Fibroblast of lung (primary cell): ENCODE results near the gene OGFOD2. TPM values are rescaled to one million over a fixed set of nuclear protein-coding genes. Genes with fewer than 3 reads are reported as not detected.

ENCODE experiments used
- DNase-seq, 2 donors: peaks; one replicate each; pipeline versions ENCODE4 v3.0.0 to v3.0.0-alpha.2; 2010; ENCODE audit warnings: low read depth in 2 of 2
- H2AFZ ChIP-seq: 2 replicates; pipeline ENCODE4 v1.5.1; 2012; ENCODE audit warnings: low read length, control low read depth, inconsistent platforms
- H3K27ac ChIP-seq: 2 replicates; pipeline ENCODE4 v1.5.1; 2011; ENCODE audit warnings: low read length, control low read depth; ENCODE audit not compliant: insufficient read depth
- H3K27me3 ChIP-seq: 2 replicates; pipeline ENCODE4 v1.5.1; 2011; ENCODE audit warnings: mild to moderate bottlenecking, low read length; ENCODE audit not compliant: control insufficient read depth, insufficient read depth
- H3K36me3 ChIP-seq: 2 replicates; pipeline ENCODE4 v1.5.1; 2011; ENCODE audit warnings: low read length; ENCODE audit not compliant: control insufficient read depth, insufficient read depth
- H3K4me1 ChIP-seq: 2 replicates; pipeline ENCODE4 v1.5.1; 2011; ENCODE audit warnings: low read length; ENCODE audit not compliant: control insufficient read depth, insufficient read depth; ENCODE audit errors: extremely low read depth
- H3K4me2 ChIP-seq: 2 replicates; pipeline ENCODE4 v1.5.1; 2011; ENCODE audit warnings: low read length, control low read depth; ENCODE audit not compliant: insufficient read depth; ENCODE audit errors: extremely low read depth
- H3K4me3 ChIP-seq, 4 experiments: fragments of 200-600 bp in 1 of 4; sonication (generic) in 1 of 4; replicated peaks in 1 of 4; 2 replicates each; pipeline ENCODE4 v1.5.1; 2011 to 2016; ENCODE audit warnings: low read length in 4 of 4, low read depth in 3 of 4, mild to moderate bottlenecking in 3 of 4, control low read depth in 2 of 4, inconsistent platforms in 1 of 4, mixed read lengths in 1 of 4; ENCODE audit not compliant: insufficient read depth in 1 of 4; ENCODE audit errors: control extremely low read depth in 1 of 4
- H3K79me2 ChIP-seq: 2 replicates; pipeline ENCODE4 v1.5.1; 2012; ENCODE audit warnings: mild to moderate bottlenecking, low read length, inconsistent platforms; ENCODE audit not compliant: control insufficient read depth, insufficient read depth
- H3K9ac ChIP-seq: 2 replicates; pipeline ENCODE4 v1.5.1; 2011; ENCODE audit warnings: mild to moderate bottlenecking, low read length, control low read depth; ENCODE audit not compliant: insufficient read depth
- H3K9me3 ChIP-seq: 2 replicates; pipeline ENCODE4 v1.5.1; 2012; ENCODE audit warnings: low read depth, low read length; ENCODE audit not compliant: control insufficient read depth, insufficient read depth
- H4K20me1 ChIP-seq: 2 replicates; pipeline ENCODE4 v1.5.1; 2011; ENCODE audit warnings: low read length; ENCODE audit not compliant: control insufficient read depth, insufficient read depth; ENCODE audit errors: extremely low read depth
- EZH2 ChIP-seq: IDR thresholded peaks from 2 replicates; pipeline ENCODE4 v1.5.1; 2012; ENCODE audit warnings: low read length, control low read depth, mild to moderate bottlenecking; ENCODE audit errors: missing control alignments
- polyA plus RNA-seq, 2 donors: library from polyadenylated mRNA; depleted of rRNA in 1 of 2; stranded (reverse) in 1 of 2; unstranded in 1 of 2; fragments of >200 nt; gene quantifications; 2 replicates each; pipeline ENCODE4 v1.2.1, GENCODE V29; 2011 to 2012; ENCODE audit warnings: missing spikeins in 1 of 2
- total RNA-seq: library from RNA; depleted of rRNA; stranded (reverse); fragments of >200 nt; gene quantifications from 2 replicates; pipeline ENCODE4 v1.2.1, GENCODE V29; 2014
- TF ChIP-seq, protein P1 (sequence below), 2 donors: IDR thresholded peaks in 1 of 2; conservative IDR thresholded peaks in 1 of 2; 1 replicate in 1 of 2; 2 replicates in 1 of 2; pipeline ENCODE4 v1.5.1; 2011 to 2012; ENCODE audit warnings: low read length in 2 of 2, control low read depth in 1 of 2, inconsistent platforms in 1 of 2, low read depth in 1 of 2, mild to moderate bottlenecking in 1 of 2

Gene OGFOD2
- total and polyA plus RNA-seq, 2 donors (not counting 1 experiment from before 2014, with no cell fraction given): 5.2 to 9.6 TPM

DNA sequence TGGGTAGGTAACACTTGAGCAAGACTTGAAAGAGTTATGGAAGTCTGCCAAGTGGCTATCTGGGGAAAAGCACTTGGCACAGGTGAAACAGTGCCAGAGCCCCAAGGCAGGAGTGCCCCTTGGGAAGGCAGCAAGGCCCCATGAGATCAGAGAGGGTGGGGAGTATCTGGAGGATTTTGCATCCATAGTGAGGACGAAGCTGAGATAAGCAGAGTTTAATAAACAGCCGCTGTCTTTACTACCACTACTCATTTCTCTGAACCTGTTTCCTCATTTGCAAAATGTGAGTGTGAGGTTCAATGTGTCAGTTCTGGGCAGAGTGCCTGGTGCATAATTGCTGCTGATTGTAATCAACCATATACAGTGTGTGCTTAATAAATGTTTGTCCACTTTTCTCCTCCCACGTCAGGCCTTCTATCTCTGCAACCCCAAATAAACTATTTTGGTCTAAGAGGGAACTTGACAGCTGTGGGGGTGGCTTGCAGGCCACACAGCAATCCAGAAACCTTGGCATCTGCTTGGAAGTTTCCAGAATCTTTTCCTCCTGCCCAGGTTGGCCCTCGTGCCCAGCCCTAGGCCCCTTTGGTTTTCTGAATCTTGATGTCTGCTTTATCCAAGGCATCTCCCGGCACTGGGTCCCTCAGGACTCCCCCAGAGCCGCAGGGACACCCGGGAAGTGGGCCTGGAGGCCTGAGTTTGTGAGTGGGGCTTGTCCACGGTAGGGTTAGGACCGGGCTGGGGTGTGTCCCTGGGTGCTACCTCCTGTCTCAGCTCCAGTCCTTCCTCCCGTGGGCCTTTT lies 13.3 kb upstream of the OGFOD2 start:
- Histone ChIP-seq H3K4me2 (no peak overlapping the region), H3K79me2 (no peaks in the 10 kb centered on the region), H3K4me3 (no peak overlapping the region), H3K9ac (peak overlapping the region; percentile 16), H3K27me3 (no peaks in the 10 kb centered on the region), H2AFZ (no peak overlapping the region), H3K9me3 (no peaks in the 10 kb centered on the region), H3K27ac (no peak overlapping the region), H4K20me1 (no peaks in the 10 kb centered on the region), H3K36me3 (peaks cover 2% of the 10 kb centered on the region), H3K4me1 (peaks cover 7% of the 10 kb centered on the region)
- peak in 1 of 2 donors; percentile 57 for DNase-seq
- no peak for TF ChIP-seq EZH2
- TF ChIP-seq, protein P1, sequence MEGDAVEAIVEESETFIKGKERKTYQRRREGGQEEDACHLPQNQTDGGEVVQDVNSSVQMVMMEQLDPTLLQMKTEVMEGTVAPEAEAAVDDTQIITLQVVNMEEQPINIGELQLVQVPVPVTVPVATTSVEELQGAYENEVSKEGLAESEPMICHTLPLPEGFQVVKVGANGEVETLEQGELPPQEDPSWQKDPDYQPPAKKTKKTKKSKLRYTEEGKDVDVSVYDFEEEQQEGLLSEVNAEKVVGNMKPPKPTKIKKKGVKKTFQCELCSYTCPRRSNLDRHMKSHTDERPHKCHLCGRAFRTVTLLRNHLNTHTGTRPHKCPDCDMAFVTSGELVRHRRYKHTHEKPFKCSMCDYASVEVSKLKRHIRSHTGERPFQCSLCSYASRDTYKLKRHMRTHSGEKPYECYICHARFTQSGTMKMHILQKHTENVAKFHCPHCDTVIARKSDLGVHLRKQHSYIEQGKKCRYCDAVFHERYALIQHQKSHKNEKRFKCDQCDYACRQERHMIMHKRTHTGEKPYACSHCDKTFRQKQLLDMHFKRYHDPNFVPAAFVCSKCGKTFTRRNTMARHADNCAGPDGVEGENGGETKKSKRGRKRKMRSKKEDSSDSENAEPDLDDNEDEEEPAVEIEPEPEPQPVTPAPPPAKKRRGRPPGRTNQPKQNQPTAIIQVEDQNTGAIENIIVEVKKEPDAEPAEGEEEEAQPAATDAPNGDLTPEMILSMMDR (conservative IDR thresholded peaks at IDR 0.05 in 1 of 2, IDR thresholded peaks at IDR 0.05 in 1 of 2; ENCODE audit: low read depth in 1 of 2, low read length in 2 of 2): no peak

DNA sequence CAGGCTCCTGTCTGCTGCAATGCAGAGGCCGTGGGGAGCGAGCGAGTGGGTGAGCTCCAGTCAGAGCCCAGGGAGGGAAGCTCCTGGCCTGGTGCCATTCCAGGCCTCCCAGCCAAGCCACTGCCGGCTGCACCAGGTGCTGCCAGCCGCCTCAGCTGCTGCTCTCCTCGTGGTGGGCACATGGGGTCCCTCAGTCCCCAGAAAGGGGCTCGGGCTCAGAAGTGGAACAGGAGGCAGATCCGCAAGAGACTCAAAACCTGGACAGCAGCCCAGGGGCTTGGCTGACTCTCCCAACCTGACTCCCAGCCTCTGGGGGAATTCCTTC lies 11.1 kb upstream of the OGFOD2 start:
- Histone ChIP-seq H2AFZ (no peak overlapping the region), H3K36me3 (peaks cover 2% of the 10 kb centered on the region), H3K4me1 (peaks cover 7% of the 10 kb centered on the region), H3K9ac (no peak overlapping the region), H3K27me3 (no peaks in the 10 kb centered on the region), H3K4me3 (no peak overlapping the region), H3K9me3 (no peaks in the 10 kb centered on the region), H3K4me2 (peak overlapping the region; percentile 23), H3K79me2 (no peaks in the 10 kb centered on the region), H3K27ac (no peak overlapping the region), H4K20me1 (no peaks in the 10 kb centered on the region)
- DNase-seq: peak; percentile 36 to 64
- no peak for TF ChIP-seq EZH2
- TF ChIP-seq, protein P1 (conservative IDR thresholded peaks at IDR 0.05 in 1 of 2, IDR thresholded peaks at IDR 0.05 in 1 of 2; ENCODE audit: low read depth in 1 of 2, low read length in 2 of 2): no peak

DNA sequence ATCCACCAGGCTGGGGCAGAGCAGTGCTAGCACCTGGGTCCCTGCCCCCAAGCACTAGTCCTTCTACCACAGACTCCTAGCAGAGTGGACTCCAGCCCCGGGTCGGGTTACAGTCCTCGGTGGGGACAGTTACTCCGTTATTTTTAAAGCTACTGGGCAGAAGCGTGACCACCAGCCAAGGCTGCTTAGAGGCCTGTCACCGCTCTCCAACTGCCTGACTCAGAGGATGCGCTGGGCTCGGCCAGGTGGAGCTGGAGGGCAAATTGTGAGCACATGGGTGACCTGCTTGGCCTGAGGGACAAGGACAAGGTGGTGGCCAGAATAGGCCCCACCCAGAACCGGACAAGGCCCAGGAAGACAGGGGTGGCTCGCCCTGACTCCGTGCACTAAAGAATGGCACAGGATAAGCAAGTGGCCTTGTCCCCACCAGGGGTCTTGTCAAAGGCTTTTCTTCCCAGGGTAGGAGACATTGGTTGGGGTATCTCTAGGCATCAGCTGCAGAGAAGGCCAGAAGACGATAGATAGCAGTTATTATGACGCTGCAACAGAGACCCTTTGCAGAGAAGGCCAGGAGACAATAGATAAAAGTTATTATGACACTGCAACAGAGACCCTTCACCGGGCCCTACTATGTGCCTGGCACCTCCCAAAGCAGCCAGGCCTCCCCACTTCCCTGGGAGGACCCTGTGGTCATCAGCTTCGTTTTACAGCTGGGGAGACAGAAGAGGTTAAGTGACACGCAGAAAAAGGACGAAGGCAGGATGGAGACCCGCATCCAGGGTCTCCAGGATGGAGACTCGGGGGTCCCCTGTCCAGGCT lies 10.4 kb upstream of the OGFOD2 start:
- no peak overlapping the region for H3K27ac ChIP-seq
- H2AFZ ChIP-seq: no peak overlapping the region
- peaks cover 7% of the 10 kb centered on the region for H3K4me1 ChIP-seq
- no peaks in the 10 kb centered on the region for H3K9me3 ChIP-seq
- no peaks in the 10 kb centered on the region for H4K20me1 ChIP-seq
- H3K79me2 ChIP-seq: no peaks in the 10 kb centered on the region
- no peak overlapping the region for H3K4me3 ChIP-seq
- H3K36me3 ChIP-seq: peaks cover 2% of the 10 kb centered on the region
- no peak for DNase-seq
- TF ChIP-seq, protein P1 (conservative IDR thresholded peaks at IDR 0.05 in 1 of 2, IDR thresholded peaks at IDR 0.05 in 1 of 2; ENCODE audit: low read depth in 1 of 2, low read length in 2 of 2): no peak
- no peak for TF ChIP-seq EZH2
- H3K4me2 ChIP-seq: no peak overlapping the region
- no peaks in the 10 kb centered on the region for H3K27me3 ChIP-seq
- H3K9ac ChIP-seq: no peak overlapping the region
